Stimulated activated CD4-positive, alpha-beta T cell treated with anti-CD3 and anti-CD28 coated beads, TNF-alpha, amount 100 ng/mL, for 48 hours (primary cell): ENCODE data around the gene ASTN2.

Experiments used
- DNase-seq, 3 donors: peaks; one replicate each; pipeline ENCODE4 v3.0.0-alpha.2; 2020; ENCODE audit warnings: low read depth in 3 of 3

ASTN2 gene

DNA sequence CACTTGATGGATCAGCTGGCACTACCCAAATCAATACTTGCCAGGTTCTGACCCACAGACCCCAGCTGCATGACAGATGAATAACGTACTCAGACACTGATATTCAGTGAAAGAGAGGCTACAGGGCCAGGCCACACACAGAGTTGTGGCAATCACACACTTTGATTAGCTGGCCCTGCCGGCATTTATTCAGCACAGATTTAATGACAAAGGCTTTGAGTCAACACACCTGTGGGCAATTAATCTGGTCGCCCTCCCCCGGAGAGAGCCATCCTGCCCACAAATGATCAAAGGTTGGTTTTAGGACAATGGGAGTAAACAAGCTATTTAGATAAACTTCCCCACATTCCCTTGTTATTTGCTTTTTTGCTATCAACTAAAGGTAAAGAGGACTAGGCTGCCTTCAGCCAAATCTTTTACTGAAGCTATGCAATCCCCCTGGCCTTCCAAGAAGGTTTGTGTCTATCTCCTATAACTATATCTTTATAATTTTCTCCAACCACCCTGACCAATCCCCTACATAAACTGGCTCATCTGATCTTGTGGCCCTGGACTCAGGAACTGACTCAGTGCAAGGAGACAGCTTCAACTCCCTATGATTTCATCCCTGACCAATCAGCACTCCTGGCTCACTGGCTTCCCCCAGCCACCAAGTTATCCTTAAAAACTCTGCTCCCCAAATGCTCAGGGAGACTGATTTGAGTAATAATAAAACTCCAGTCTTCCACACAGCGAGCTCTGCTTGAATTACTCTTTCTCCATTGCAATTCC is 740.5 kb downstream of the ASTN2 start:
- DNase-seq, result no peak

DNA sequence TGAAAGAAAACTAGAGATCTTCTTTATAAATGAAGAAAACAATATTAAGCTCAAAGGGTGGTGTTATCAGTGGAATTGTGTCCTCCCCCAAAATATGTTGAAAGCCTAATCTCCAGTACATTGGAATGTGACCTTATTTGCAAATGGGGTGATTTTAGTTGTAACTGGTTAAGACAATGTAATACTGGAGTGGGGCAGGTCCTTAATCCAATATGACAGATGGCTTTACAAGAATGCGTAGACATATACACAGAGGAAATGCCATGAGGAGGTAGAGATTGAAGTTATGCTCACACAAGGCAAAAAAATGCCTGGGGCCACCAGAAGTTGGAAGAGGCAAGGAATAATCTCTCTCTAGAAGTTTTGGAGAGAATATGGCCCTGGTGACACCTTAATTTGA is 741.5 kb downstream of the ASTN2 start:
- no peak for DNase-seq

DNA sequence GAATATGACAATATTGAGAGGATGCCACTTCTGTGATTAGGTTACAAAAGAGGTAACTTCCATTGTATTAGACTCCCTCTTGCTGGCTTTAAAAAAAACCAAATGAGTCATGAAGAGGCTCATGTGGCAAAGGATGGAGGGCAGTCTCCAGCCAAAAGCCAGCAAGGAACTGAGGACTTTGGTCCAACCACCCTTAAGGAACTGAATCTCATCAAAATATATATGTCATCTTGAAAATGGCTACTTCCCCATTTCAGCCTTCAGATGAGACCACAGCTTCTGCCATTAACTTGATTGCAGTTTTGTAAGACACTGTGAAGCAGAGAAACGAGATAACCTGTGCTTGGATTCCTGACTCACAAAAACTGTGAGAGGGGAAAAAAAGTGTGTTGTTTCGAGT is 743.3 kb downstream of the ASTN2 start:
- DNase-seq, result no peak

DNA sequence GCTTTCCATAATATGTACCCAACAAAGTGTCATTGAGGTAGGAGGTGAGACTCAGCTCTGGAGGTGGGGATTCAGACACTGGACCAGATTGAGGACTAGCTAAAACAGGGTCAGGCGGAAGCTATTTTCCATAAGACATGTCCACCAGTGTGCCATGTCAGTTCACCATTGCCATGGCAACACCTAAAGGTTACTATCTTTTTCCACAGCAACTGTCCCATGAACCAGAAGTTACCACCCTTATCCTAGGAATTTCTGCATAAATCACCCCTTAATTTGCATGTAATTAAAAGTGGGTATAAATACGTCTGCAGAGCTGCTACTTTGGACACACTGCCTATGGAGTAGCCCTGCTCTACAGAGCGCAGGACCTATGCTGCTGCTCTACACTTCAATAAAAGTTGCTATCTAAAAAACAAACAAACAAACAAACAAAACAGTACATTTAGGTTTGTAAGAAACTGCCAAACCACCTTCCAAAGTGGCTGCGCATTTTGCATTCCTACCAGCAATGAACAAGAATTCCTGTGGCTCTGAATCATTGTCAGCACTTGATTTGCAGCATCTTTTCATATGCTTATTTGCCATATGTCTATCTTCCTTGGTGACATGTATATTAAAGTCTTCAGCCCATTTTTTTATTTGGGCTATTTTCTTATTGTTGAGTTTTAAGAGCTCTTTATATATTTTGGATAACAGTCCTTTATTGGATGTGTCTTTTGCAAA is 745.7 kb downstream of the ASTN2 start:
- DNase-seq, result no peak

- DNase-seq, result no peak
Observed at GRCh38 chr9:116663581-116663980, 751.3 kb downstream of the ASTN2 start.

GRCh38 chr9:116662646-116663310 is 752.1 kb downstream of the ASTN2 start:
- DNase-seq, result no peak

DNA sequence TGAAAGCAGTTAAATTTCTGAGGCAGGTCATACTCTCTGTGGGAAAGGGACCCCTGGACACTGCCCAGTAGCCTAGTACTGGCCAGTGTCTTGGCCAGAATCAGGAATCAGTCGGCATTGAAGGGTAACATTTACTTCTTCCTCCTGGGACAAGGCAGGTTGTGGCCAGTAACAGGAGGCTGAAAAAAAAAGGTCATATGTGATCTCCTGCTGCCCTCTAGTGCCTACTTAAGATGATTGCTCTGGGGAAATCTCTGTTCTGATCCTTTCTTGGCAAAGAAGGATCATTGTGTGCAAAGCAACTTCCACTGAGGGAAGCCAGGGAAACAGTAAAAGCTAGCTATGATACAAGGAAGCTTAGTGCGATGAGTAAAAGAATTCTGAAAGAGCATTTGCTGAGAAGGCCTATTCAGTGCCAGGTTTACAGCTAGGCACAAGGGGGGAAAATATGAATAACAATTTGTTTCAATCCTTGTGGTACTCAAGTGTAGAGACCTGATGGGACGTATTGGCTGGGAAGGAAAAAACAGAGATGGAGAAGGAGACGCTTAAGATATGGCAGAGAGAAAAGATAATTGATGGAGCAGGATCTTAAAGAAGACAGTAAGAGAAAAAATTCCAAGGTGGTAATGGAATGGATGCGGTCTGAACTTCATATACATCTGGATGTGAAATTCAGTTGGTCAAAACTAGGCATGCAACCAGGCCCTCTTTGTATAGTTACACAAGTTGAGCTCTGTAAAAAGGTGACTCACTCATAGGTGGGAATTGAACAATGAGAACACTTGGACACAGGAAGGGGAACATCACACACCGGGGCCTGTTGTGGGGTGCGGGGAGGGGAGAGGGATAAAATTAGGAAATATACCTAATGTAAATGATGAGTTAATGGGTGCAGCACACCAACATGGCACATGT is 753.6 kb downstream of the ASTN2 start:
- DNase-seq, result no peak

DNA sequence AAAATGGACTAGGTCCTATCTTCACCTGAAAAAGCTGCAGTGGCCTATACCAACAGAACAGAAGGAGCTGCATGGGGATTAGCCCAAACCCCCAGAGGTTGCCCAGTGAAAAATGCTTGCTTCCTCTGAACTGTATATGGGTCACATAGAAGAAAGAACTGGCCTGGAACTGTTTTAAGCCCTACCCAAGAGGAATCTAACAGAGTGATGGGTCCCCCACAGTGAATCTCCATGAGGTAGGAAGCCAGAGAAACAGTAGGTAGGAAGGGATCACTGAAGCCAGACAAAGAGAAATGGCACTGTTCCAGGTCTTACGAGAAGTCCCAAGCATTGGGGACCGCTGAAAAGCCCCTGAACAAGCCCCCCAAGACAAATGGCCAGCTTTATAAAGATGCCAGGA is 756.6 kb downstream of the ASTN2 start:
- DNase-seq, result no peak

DNA sequence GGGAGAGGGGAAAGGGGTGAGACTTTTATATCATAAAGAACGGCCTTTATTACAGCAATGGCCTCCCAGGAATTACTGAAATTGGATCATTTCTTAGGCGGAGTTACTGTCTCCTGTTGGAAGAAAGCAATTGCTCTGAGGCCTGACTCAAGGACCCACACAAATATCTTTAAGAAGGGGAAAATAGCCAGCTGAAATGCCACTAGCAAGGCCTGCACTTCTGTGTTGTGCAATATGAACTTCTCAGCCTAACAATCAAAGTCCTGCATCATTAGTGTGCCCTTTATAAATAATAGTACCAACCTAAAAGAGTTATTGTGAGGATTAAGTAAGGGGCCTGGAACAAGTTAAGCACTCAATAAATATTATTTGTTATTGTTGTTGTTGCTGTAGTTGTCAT is 757.9 kb downstream of the ASTN2 start:
- no peak for DNase-seq

DNA sequence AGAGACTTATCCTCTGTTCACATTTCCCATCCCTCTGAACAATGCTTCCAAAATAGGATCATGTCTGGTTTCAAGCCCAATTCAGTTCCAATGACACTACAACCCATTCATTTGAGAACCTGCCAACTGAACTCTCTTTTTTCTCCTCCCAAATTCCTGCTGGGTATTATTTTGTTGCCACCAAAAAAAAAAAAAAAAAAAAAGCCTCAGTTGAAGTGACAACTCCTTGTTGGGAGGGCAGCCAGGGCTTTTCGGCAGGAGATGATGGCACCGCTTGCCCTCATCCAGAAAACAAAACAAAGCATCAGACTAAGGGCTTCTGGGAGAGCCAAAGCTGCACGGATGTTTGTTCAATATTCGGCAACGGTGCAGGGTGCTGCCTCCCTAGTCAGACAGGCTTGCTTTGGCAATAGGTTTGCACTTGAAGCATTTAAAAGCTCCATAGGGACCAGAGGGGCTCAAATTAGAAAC is 758.3 kb downstream of the ASTN2 start:
- no peak for DNase-seq

GRCh38 chr9:116654059-116654355 is 760.9 kb downstream of the ASTN2 start:
- DNase-seq, result no peak

DNA sequence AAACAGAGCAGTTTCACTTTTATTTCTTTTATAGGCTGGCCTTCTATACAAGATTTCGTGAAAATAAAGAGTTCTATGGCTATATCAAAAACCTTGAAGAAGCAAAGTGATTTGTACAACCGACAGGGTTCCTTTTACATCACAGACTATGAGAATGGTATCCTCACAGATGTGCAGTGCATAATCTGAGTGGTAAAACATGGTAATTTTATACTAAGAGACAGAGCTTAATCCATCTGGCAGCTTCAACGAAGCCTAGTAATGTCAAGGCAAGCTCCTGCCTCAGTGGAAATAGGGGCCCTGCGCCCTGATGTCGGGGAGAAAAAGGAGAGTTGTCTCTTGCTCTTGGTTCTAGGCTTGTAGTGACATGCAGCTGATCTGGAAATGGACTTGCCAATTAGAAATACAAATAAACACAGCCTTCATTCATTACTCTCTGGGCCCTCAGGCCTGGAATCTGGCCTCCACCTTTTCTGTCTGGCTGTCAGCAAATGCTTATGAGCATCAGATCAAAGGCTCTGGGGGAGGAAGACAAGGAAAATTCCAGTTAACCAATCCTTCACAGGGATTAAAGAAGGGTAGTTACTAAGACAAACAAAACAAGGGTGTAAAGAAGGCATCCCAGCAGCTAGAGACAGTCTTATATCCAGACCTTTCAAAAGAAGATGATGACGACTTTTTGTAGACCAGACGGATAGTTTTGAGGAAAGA is 761.4 kb downstream of the ASTN2 start:
- DNase-seq, result no peak

- DNase-seq, result no peak
Observed at GRCh38 chr9:116647515-116647809, 767.4 kb downstream of the ASTN2 start.

DNA sequence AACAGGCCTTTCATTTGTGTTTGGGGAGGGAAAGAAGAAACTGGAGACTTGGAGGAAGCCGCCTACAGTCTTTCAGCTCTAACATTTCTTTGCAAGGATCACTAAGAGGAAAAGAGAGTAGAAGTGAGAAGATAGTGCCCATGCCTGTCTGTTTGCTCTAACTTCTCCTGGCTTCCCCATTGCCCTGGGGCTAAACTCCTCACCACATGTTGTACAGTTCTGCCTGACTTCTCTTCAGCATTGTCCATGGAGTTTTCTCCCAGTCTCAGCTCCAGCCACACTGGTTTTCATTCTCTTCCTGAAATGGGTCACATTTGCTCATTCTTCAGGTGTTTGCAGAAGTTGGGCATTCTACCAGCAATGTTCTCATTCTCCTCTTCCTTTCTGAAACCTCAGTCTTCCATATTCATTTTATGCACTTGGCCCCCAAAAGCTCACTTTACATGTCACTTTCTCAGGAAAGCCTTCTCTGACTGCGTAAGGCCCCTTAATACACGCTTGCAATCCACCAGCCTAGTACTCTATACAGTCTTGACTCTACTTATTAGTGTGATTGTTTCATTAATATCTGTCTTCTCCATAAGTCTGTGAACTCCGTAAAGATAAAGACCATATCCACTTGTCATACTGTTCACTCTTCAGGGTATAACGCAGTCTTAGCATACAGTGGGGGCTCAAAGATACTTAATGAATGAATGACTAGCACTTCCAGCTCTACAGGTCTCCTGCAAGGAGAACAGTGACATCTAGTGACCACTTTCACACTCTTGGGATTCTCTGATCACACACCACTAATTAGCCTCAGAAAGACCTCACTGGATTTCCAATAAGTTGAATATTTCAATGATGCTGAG is 768.0 kb downstream of the ASTN2 start:
- no peak for DNase-seq

DNA sequence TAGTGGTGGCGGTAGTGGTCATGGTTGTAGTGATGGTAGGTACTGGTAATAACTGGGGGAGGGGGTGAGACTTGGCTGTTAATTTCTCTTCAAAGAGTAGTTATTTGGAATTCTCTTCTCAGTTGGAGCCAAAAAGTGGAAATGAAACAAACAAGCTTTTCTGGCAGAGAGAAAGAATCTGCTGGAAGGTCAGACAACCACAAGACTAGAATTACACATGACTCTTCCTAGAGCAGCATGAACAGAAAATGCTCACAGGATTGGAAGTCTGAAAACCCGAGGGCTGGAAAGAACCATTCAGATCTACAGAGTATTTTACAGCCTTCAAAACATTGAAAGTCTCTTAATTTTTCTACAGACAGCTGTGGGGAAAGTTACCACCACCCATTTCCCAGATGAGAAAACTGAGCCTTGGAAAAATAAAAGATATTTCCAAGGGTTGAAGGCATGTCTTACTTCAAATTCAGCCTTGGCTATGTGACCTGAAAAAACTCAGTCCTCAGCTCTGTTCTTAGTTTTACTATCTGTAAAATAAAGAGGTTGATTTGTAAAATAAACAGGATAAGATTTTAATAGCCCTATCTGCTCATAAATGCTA is 770.7 kb downstream of the ASTN2 start:
- no peak for DNase-seq

GRCh38 chr9:116643691-116644090 is 771.2 kb downstream of the ASTN2 start:
- no peak for DNase-seq

DNA sequence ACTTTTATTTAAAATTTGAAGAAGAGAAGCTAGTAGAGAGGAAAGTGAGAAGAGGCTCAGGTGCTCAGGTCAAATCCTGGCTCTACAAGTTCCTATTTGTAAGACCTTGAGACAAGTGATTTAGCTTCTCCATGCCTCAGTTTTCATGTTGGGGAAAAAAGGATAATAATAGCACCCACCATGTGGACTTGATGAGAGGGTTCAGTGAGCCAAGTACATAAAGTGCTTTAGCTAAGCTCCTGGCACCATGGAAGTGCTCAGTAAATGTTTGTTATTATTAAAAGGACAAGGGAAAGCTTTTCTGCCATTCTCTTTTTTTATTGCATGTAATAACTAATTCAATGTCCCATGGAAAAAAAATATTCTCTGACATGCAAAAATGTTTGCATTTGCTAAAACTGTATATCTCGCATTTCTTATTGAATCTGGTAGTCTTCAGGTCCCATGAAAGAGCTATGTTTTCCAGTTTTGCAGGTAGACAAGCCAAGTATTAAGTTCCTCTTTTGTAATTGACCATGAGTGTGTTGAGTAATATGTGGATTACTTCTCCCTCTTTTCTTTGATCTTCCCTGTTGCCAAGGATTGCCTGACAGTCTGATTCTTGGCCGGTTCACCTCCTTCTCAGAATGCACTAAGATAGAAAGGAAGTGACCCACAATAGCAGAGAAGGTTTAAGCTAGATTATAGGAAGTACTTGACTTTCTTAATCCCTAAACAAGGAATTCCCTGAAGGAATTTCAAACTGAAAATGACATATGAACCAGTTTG is 773.4 kb downstream of the ASTN2 start:
- no peak for DNase-seq

- no peak for DNase-seq
Observed at GRCh38 chr9:116639251-116639741, 775.6 kb downstream of the ASTN2 start.

GRCh38 chr9:116635908-116636307 is 778.9 kb downstream of the ASTN2 start:
- no peak for DNase-seq
